Measurements from ENCODE around the gene ZBTB7C. TPM values are rescaled to one million over a fixed set of nuclear protein-coding genes. Genes with fewer than 3 reads are reported as not detected.

Gene ZBTB7C
- total and polyA plus RNA-seq, 10 of the 15 experiments (the other 5 are each of a cell fraction or from before 2014, with no cell fraction given): under 0.01 to 0.08 (median 0.01) TPM; not detected in 7

DNA sequence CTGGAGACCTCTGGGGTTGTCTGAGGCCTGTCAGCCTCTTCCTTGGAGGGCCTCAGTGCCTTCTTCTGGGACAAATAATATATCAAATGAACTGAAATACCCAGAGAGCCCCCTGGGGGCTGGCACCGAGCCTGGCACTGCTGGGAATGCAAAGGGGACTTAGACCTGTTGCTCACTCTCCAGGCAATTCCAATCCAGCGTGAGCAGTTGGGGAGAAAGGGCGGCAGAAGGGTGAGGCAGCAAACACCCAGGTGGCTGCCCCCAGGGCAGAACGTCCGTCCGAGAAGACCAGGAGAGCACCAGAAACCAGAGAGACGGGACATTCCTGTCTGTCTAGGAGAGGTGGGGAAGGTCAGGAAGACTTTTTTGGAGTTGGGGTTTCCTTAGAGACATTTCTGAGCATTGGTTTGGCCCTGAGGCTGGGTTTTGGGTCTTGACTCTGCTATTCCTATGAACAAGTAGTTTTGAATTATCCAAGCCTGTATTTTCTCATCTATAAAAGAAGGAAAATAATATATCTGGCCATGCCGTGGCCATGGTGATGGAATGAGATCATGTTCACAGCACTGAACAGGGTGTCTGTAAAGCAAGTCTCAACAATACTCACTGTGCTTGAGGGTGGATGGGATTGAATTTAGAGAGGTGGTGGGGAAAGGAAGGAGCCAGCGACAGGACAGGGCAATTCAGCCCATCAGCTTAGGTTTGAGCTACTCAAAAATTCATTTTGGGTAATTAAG, 44.3 kb upstream of the ZBTB7C start:
- in situ Hi-C loops (cut with MboI) (no loop called here), intact Hi-C loops (cut with micrococcal nuclease; ENCODE audit: unreplicated experiment) (no loop called here)
- CTCF ChIA-PET: interaction anchor here (1.8 kb wide), 1 partner anchor 8 kb away, joined by 9 read pairs; no protein-coding TSS in a partner anchor
- H3K4me3 ChIP-seq: no peak overlapping the region
- H4K20me1 ChIP-seq (ENCODE audit: control insufficient read depth, insufficient read depth): no peaks in the 10 kb centered on the region; the same call in 1 of the 2 replicates
- ATAC-seq (no peak), FAIRE-seq (no peak), DNase-seq (ENCODE audit: low read depth, low spot score) (no peak)
- H3K9ac ChIP-seq (ENCODE audit: control insufficient read depth, insufficient read depth, low read length): no peak overlapping the region
- no peaks in the 10 kb centered on the region for H3K4me1 ChIP-seq (ENCODE audit: control insufficient read depth, insufficient read depth, low read length)
- SMC1A ChIA-PET (ENCODE audit: uncharacterized antibody, unreplicated experiment): no interaction called here
- POLR2A ChIA-PET: no interaction called here
- BruUV-seq (replicated peaks): no TSS peak
- RAD21 ChIA-PET (ENCODE audit: unreplicated experiment): no interaction called here
- H3K79me2 ChIP-seq (ENCODE audit: control insufficient read depth, insufficient read depth, low read length): no peaks in the 10 kb centered on the region
- WGBS (ENCODE audit: insufficient coverage, insufficient replicate concordance, low lambda C conversion rate, missing lambda C conversion rate): 17% methylated on average over 9 of the region's 9 CpGs
- H3K27ac ChIP-seq (ENCODE audit: control insufficient read depth, insufficient read depth): no peak overlapping the region
- H3K36me3 ChIP-seq (ENCODE audit: control insufficient read depth in 2 of 2, insufficient read depth in 2 of 2, low read length in 1 of 2): no peaks in the 10 kb centered on the region
- H3K9me3 ChIP-seq (replicated peaks; ENCODE audit: control insufficient read depth, insufficient read depth, low read length): no peaks in the 10 kb centered on the region
- peaks cover 2 to 4% of the 10 kb centered on the region in 2 experiments; a peak in 1 of 4 replicates for H3K27me3 ChIP-seq (replicated peaks in 1 of 2; ENCODE audit: control insufficient read depth in 2 of 2, insufficient read depth in 2 of 2, low read length in 1 of 2)
- H2AFZ ChIP-seq (ENCODE audit: control insufficient read depth, low read depth, low read length): no peak overlapping the region
- no peak overlapping the region for H3K4me2 ChIP-seq (ENCODE audit: control insufficient read depth, insufficient read depth)
- TF ChIP-seq, protein P1, sequence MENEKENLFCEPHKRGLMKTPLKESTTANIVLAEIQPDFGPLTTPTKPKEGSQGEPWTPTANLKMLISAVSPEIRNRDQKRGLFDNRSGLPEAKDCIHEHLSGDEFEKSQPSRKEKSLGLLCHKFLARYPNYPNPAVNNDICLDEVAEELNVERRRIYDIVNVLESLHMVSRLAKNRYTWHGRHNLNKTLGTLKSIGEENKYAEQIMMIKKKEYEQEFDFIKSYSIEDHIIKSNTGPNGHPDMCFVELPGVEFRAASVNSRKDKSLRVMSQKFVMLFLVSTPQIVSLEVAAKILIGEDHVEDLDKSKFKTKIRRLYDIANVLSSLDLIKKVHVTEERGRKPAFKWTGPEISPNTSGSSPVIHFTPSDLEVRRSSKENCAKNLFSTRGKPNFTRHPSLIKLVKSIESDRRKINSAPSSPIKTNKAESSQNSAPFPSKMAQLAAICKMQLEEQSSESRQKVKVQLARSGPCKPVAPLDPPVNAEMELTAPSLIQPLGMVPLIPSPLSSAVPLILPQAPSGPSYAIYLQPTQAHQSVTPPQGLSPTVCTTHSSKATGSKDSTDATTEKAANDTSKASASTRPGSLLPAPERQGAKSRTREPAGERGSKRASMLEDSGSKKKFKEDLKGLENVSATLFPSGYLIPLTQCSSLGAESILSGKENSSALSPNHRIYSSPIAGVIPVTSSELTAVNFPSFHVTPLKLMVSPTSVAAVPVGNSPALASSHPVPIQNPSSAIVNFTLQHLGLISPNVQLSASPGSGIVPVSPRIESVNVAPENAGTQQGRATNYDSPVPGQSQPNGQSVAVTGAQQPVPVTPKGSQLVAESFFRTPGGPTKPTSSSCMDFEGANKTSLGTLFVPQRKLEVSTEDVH (IDR thresholded peaks at IDR 0.05; ENCODE audit: low read depth, partially characterized antibody): no peak
- TF ChIP-seq BACH1 (IDR thresholded peaks at IDR 0.05; ENCODE audit: borderline replicate concordance) (no peak), CHD1 (IDR thresholded peaks at IDR 0.05; ENCODE audit: low read depth, low read length) (no peak), RFX5 (IDR thresholded peaks at IDR 0.05; ENCODE audit: low read depth, low read length) (no peak), NRF1 (conservative IDR thresholded peaks at IDR 0.05; ENCODE audit: low read depth, low read length) (no peak), TARDBP (IDR thresholded peaks at IDR 0.05; ENCODE audit: borderline replicate concordance) (no peak), MYB (IDR thresholded peaks at IDR 0.05; ENCODE audit: borderline replicate concordance, low read depth, low read length) (no peak), TBL1XR1 (IDR thresholded peaks at IDR 0.05; ENCODE audit: low read depth, low read length) (no peak), JUND (IDR thresholded peaks at IDR 0.05; ENCODE audit: low read depth, low read length) (no peak), NR2F1 (conservative IDR thresholded peaks at IDR 0.05) (no peak), BMI1 (IDR thresholded peaks at IDR 0.05; ENCODE audit: borderline replicate concordance) (no peak), SIN3A (IDR thresholded peaks at IDR 0.05; ENCODE audit: low read depth, low read length) (no peak), NFYB (IDR thresholded peaks at IDR 0.05; ENCODE audit: insufficient read depth, low read depth, low read length) (no peak)
- TF ChIP-seq, protein P2, sequence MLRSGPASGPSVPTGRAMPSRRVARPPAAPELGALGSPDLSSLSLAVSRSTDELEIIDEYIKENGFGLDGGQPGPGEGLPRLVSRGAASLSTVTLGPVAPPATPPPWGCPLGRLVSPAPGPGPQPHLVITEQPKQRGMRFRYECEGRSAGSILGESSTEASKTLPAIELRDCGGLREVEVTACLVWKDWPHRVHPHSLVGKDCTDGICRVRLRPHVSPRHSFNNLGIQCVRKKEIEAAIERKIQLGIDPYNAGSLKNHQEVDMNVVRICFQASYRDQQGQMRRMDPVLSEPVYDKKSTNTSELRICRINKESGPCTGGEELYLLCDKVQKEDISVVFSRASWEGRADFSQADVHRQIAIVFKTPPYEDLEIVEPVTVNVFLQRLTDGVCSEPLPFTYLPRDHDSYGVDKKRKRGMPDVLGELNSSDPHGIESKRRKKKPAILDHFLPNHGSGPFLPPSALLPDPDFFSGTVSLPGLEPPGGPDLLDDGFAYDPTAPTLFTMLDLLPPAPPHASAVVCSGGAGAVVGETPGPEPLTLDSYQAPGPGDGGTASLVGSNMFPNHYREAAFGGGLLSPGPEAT (IDR thresholded peaks at IDR 0.05; ENCODE audit: low read depth): no peak
- TF ChIP-seq, protein P3, sequence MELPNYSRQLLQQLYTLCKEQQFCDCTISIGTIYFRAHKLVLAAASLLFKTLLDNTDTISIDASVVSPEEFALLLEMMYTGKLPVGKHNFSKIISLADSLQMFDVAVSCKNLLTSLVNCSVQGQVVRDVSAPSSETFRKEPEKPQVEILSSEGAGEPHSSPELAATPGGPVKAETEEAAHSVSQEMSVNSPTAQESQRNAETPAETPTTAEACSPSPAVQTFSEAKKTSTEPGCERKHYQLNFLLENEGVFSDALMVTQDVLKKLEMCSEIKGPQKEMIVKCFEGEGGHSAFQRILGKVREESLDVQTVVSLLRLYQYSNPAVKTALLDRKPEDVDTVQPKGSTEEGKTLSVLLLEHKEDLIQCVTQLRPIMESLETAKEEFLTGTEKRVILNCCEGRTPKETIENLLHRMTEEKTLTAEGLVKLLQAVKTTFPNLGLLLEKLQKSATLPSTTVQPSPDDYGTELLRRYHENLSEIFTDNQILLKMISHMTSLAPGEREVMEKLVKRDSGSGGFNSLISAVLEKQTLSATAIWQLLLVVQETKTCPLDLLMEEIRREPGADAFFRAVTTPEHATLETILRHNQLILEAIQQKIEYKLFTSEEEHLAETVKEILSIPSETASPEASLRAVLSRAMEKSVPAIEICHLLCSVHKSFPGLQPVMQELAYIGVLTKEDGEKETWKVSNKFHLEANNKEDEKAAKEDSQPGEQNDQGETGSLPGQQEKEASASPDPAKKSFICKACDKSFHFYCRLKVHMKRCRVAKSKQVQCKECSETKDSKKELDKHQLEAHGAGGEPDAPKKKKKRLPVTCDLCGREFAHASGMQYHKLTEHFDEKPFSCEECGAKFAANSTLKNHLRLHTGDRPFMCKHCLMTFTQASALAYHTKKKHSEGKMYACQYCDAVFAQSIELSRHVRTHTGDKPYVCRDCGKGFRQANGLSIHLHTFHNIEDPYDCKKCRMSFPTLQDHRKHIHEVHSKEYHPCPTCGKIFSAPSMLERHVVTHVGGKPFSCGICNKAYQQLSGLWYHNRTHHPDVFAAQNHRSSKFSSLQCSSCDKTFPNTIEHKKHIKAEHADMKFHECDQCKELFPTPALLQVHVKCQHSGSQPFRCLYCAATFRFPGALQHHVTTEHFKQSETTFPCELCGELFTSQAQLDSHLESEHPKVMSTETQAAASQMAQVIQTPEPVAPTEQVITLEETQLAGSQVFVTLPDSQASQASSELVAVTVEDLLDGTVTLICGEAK (IDR thresholded peaks at IDR 0.05; ENCODE audit: borderline replicate concordance): no peak

Measured in GM12878 (cell line).